Suprapubic skin (tissue), 4 donors: ENCODE results near the gene BMS1.
A peak's percentile ranks its signal among the peaks of the same experiment; 100 is the strongest.

Experiments used
- CTCF ChIP-seq, 2 donors: fragments of 200-600 bp in 1 of 2; fragments of 450-650 bp in 1 of 2; sonication (generic) in 1 of 2; IDR thresholded peaks; one replicate each; pipeline ENCODE4 v1.5.1; 2016 to 2019; ENCODE audit warnings: antibody characterized with exemption in 2 of 2, mild to moderate bottlenecking in 1 of 2, moderate library complexity in 1 of 2
- EP300 ChIP-seq: sonication (generic); formaldehyde crosslinking; IDR thresholded peaks from one replicate; pipeline ENCODE4 v1.6.1; 2017; ENCODE audit warnings: antibody characterized with exemption
- POLR2A ChIP-seq, 2 donors: fragments of 450-650 bp; IDR thresholded peaks; one replicate each; pipeline ENCODE4 v1.6.1; 2017; ENCODE audit warnings: antibody characterized with exemption in 2 of 2, mild to moderate bottlenecking in 2 of 2, moderate library complexity in 2 of 2
- POLR2AphosphoS5 ChIP-seq, 3 donors: sonication (generic); formaldehyde crosslinking; IDR thresholded peaks; one replicate each; pipeline ENCODE4 v1.6.1; 2017; ENCODE audit warnings: antibody characterized with exemption in 3 of 3

GRCh38 chr10:42753126-42753506 is 29.5 kb upstream of the BMS1 start:
- TF ChIP-seq CTCF (IDR thresholded peaks at IDR 0.05) (peak; percentile 61 to 89), POLR2A (IDR thresholded peaks at IDR 0.05) (no peak), POLR2AphosphoS5 (IDR thresholded peaks at IDR 0.05) (no peak), EP300 (no peak)
